Neural crest cell (in vitro differentiated cells): ENCODE results near the gene NRTN. TPM values are rescaled to one million over a fixed set of nuclear protein-coding genes. Genes with fewer than 3 reads are reported as not detected.

Source experiments
- DNase-seq: peaks from one replicate; pipeline ENCODE4 v3.0.0; 2021; ENCODE audit warnings: low read depth, mixed read lengths, low spot score
- H3K27ac Mint-ChIP-seq: one replicate; pipeline ENCODE4 v1.8.0; 2021; ENCODE audit warnings: mild to moderate bottlenecking, mixed read lengths; ENCODE audit not compliant: unreplicated experiment
- H3K27me3 Mint-ChIP-seq: 2 replicates; pipeline ENCODE4 v1.8.0; 2021; ENCODE audit warnings: low read depth, mild to moderate bottlenecking, mixed read lengths
- H3K36me3 Mint-ChIP-seq: 2 replicates; pipeline ENCODE4 v1.8.0; 2021; ENCODE audit warnings: low read depth, mild to moderate bottlenecking, mixed read lengths
- H3K4me1 Mint-ChIP-seq: 2 replicates; pipeline ENCODE4 v1.8.0; 2021; ENCODE audit warnings: mixed read lengths
- H3K4me3 Mint-ChIP-seq: one replicate; pipeline ENCODE4 v1.8.0; 2021; ENCODE audit warnings: mild to moderate bottlenecking, mixed read lengths
- H3K9me3 Mint-ChIP-seq: 2 replicates; pipeline ENCODE4 v1.8.0; 2021; ENCODE audit warnings: mixed read lengths
- total RNA-seq: library from RNA; stranded (reverse); gene quantifications from 2 replicates; pipeline ENCODE4 v1.2.1, GENCODE V29; 2021
- TF ChIP-seq, protein P1 (sequence below): fragments of 200-600 bp; sonication (generic); conservative IDR thresholded peaks from 2 replicates; pipeline ENCODE4 v1.5.0; 2021; ENCODE audit warnings: antibody characterized with exemption, mild to moderate bottlenecking

NRTN gene
- total RNA-seq, 1 donor from 2014 or later: 4.8 TPM

DNA sequence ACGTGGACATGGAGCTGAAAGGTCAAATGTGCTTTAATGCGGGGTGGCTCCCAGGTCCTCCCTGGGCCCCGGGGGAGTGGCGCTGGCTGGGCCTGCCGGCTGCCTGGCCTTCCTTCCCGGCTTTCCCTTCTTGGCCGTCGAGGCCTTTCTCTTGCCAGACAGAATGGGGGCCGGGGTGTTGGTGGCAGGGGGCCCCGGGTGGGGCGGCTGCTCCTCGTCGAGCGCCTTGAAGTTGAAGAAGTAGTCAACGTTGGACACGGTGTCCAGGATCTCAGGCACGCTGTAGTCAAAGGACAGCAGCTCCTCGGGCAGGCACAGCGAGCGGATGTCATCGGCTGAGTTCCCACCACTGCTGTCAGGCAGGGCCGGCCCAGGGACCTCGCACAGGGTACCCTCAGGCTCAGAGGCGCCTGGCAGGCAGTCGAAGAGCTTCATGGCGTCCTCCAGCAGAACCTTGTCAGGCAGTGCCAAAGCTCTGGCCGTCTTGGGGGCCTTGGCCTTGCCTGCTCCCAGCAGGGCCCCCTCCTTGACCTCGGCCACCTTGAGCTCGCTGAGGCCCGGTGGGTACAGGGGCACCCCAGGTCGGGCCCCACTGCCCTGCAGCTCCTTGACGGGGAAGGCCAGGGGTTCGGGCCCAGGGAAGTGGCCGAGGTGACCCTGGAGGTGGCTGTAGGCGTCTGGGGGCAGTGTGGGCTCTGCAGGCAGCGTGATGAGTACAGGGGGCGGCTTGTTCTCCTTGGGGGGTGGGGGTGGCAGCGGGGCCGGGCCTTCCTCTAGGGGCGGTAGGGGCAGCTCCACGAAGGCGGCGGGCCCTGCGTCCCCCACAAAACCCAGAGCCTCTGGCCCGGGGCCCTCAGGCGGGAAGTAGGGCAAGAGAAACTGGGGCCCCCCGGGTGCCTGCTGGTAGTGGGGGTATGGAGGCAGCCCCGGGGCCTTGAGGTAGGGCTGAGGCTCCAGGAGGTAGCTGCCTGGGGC is 21.6 kb upstream of the NRTN start:
- Mint-ChIP-seq H3K4me3 (no peak overlapping the region), H3K27ac (no peak overlapping the region), H3K4me1 (no peaks in the 10 kb centered on the region), H3K9me3 (no peaks in the 10 kb centered on the region), H3K27me3 (no peaks in the 10 kb centered on the region), H3K36me3 (peaks cover 8% of the 10 kb centered on the region)
- no peak for DNase-seq
- TF ChIP-seq, protein P1, sequence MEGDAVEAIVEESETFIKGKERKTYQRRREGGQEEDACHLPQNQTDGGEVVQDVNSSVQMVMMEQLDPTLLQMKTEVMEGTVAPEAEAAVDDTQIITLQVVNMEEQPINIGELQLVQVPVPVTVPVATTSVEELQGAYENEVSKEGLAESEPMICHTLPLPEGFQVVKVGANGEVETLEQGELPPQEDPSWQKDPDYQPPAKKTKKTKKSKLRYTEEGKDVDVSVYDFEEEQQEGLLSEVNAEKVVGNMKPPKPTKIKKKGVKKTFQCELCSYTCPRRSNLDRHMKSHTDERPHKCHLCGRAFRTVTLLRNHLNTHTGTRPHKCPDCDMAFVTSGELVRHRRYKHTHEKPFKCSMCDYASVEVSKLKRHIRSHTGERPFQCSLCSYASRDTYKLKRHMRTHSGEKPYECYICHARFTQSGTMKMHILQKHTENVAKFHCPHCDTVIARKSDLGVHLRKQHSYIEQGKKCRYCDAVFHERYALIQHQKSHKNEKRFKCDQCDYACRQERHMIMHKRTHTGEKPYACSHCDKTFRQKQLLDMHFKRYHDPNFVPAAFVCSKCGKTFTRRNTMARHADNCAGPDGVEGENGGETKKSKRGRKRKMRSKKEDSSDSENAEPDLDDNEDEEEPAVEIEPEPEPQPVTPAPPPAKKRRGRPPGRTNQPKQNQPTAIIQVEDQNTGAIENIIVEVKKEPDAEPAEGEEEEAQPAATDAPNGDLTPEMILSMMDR: no peak

DNA sequence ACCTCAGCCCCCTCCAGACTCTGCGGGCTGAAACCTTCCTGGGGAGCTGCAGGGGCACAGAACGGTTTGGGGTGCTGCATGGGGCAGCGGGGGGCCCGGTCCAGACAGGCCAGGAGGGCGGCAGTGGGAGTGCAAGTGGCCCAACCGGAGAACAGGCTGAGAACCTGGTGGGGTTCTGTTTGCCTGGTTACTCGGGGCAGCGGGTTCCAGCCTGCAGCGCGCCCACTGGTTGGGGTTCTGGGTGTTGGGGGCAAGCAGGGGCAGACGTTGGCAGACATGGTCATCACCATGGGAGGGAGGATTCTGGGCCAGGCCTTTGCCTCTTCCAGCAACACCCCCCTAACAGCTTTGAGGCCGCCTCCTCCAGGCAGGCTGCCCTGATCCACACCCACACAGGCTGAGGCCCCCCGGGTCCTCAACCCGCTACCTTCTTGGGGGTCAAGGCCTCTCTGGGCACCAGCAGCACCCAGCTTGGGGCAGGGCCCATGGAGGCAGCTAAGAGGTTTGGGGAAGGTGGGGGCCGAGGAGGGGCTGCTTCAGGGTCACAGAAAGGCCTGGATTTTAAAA is 20.2 kb upstream of the NRTN start, which contains the start of gene PRR22:
Gene PRR22, minus strand, starts transcription at position 166 of the 567 bp plus-strand sequence. Its CDS starts 86 bp downstream, at position 80.
- no peak for DNase-seq
- Mint-ChIP-seq H3K27me3 (no peaks in the 10 kb centered on the region), H3K4me3 (no peak within 1 kb of the TSS), H3K36me3 (peaks cover 8% of the 10 kb centered on the region), H3K9me3 (no peaks in the 10 kb centered on the region), H3K27ac (no peak within 1 kb of the TSS), H3K4me1 (no peaks in the 10 kb centered on the region)
- TF ChIP-seq, protein P1: no peak

DNA sequence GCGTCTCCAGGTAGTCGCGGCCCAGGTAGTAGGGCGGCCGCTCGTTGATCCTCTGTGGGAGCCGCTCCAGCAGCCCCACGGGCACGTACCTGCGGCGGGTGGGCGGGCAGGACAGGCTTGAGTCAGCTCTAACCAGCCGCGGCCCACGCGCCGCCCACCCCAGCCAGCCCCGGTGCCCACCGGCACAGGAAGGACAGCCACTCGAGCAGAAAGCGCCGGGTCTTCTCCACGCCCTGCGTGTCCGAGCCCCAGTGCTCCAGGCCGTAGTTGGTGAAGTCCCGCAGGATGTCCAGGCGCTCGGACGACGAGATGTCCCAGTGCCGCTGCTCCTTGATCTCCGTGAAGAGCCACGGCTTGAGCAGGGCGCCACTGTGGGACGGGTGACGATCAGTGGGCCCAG is 19.4 kb upstream of the NRTN start:
- Mint-ChIP-seq H3K9me3 (no peaks in the 10 kb centered on the region), H3K27me3 (peaks cover 1% of the 10 kb centered on the region), H3K4me1 (peaks cover 4% of the 10 kb centered on the region), H3K4me3 (no peak overlapping the region), H3K36me3 (peaks cover 12% of the 10 kb centered on the region), H3K27ac (no peak overlapping the region)
- no peak for DNase-seq
- TF ChIP-seq, protein P1: no peak

DNA sequence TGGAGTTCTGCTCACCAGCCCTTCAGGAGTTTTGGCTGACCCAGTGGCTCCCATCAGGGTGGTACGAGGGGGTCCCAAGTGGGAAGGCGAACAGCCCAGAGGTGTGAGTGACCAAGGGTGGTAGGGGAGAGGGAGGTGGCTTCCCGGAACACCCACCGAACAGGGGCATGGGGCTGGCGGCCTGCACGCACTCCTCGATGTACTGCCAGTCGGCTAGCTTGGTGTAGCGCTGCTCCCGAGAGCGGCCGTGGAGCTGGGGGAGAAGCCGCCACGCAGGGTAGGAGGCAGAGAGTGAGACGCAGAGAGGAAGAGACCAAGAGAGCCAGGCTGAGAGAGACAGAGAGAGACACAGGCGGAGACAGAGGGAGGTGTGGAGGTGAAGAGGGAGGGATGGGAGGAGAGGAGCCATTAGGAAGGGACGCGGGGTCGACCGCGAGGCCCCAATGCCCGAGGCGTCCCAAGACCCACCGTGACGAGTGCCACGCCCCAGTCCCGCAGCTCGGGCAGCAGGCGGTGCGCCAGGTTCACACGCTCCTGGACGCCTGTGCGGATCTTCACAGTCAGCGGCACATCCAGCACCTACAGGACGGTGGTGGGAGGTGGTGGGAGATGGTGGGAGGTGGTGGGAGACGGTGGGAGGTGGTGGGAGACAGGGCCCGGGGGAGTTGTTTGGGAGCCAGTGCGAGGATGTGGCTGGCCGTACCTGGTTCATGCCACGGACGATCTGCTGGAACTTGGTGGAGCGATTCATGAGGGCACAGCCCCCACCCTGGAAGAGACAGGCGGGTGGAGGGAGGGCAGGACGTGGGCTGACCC is 18.1 kb upstream of the NRTN start:
- Mint-ChIP-seq H3K4me3 (no peak overlapping the region), H3K27me3 (peaks cover 3% of the 10 kb centered on the region), H3K27ac (no peak overlapping the region), H3K9me3 (peaks cover 2% of the 10 kb centered on the region), H3K4me1 (peaks cover 14% of the 10 kb centered on the region), H3K36me3 (peaks cover 16% of the 10 kb centered on the region)
- DNase-seq: no peak
- TF ChIP-seq, protein P1: no peak
